T47D (cell line): ENCODE measurements around the gene TRAPPC13.
"Not testable (repeated sequence)": the region's sequence is repeated elsewhere in the genome, so short reads cannot be mapped to it uniquely, and the experiment has no call there.

ENCODE experiments used
- DNase-seq, 2 experiments: peaks; one replicate each; pipeline versions ENCODE4 v3.0.0 to v3.0.0-alpha.2; 2011 to 2012; ENCODE audit warnings: low read depth in 1 of 2, low spot score in 1 of 2
- JUND ChIP-seq: IDR thresholded peaks from 2 replicates; pipeline ENCODE4 v1.6.1; 2012; ENCODE audit warnings: low read depth
- in situ Hi-C: cut with HindIII; loops from 2 replicates; pipeline ENCODE4 v1.10.0; 2016; ENCODE audit warnings: low sequenced_read_pairs, low pct_unique_long_range_greater_than_20kb

The TRAPPC13 gene

GRCh38 chr5:65640240-65640639 is 15.4 kb downstream of the TRAPPC13 start:
- in situ Hi-C loops = no loop called here
- DNase-seq = no peak
- TF ChIP-seq JUND = no peak

- no peak for DNase-seq
- TF ChIP-seq JUND = no peak
- in situ Hi-C loops = no loop called here
Measured at GRCh38 chr5:65646938-65647337, 22.1 kb downstream of the TRAPPC13 start.

- in situ Hi-C loops = no loop called here
- no peak for DNase-seq
- no peak for TF ChIP-seq JUND
Measured at GRCh38 chr5:65647941-65648340, 23.1 kb downstream of the TRAPPC13 start.

GRCh38 chr5:65651144-65651543 is 26.3 kb downstream of the TRAPPC13 start:
- in situ Hi-C loops = no loop called here
- peak in 1 of 2 experiments; percentile 27 for DNase-seq
- no peak for TF ChIP-seq JUND

- TF ChIP-seq JUND = no peak
- in situ Hi-C loops = no loop called here
- DNase-seq = no peak
Measured at GRCh38 chr5:65654713-65655112, 29.9 kb downstream of the TRAPPC13 start.

GRCh38 chr5:65663804-65664521 is 39.1 kb downstream of the TRAPPC13 start:
- TF ChIP-seq JUND = no peak
- peak in 1 of 2 experiments; percentile 46 for DNase-seq
- in situ Hi-C loops = no loop called here

GRCh38 chr5:65668696-65669095 is 43.9 kb downstream of the TRAPPC13 start:
- TF ChIP-seq JUND = no peak
- no peak for DNase-seq
- in situ Hi-C loops = no loop called here

GRCh38 chr5:65672796-65673195 is 48.0 kb downstream of the TRAPPC13 start:
- in situ Hi-C loops = no loop called here
- no peak for TF ChIP-seq JUND
- peak in 1 of 2 experiments; percentile 42 for DNase-seq

GRCh38 chr5:65674749-65675148 is 49.9 kb downstream of the TRAPPC13 start:
- DNase-seq = no peak
- TF ChIP-seq JUND = no peak

GRCh38 chr5:65676056-65676455 is 51.2 kb downstream of the TRAPPC13 start:
- in situ Hi-C loops, DNase-seq: not testable (repeated sequence)

More at GRCh38 chr5:65674749-65675148, 49.9 kb downstream of the TRAPPC13 start:
- in situ Hi-C loops = no loop called here

- in situ Hi-C loops = no loop called here
- no peak for DNase-seq
- no peak for TF ChIP-seq JUND
Measured at GRCh38 chr5:65682148-65682547, 57.3 kb downstream of the TRAPPC13 start.

- no peak for TF ChIP-seq JUND
- in situ Hi-C loops = no loop called here
- DNase-seq = no peak
Measured at GRCh38 chr5:65693121-65693520, 68.3 kb downstream of the TRAPPC13 start.

- DNase-seq = no peak
- TF ChIP-seq JUND = no peak
- in situ Hi-C loops = no loop called here
Measured at GRCh38 chr5:65695162-65695755, 70.4 kb downstream of the TRAPPC13 start.
